GM12878 (cell line): ENCODE data around the gene VASH1. TPM values are rescaled to one million over a fixed set of nuclear protein-coding genes. Genes with fewer than 3 reads are reported as not detected.

Experiments
- ATAC-seq: fragments of 200-7000 bp; cut with Tn5 transposase; 3 replicates; pipeline ENCODE4 v1.9.1; 2020; ENCODE audit warnings: mild to moderate bottlenecking, moderate library complexity
- BruUV-seq: library from RNA; stranded (reverse); fragments of 400-500 nt; replicated peaks from 2 replicates; lab custom pipeline; 2021; lab: Mats Ljungman, UMichigan
- CTCF ChIA-PET: fragments of 300-600 bp; sonication (Branson Sonifier 250); formaldehyde crosslinking; extraction: SDS; loops from one replicate; lab custom pipeline; 2021; ENCODE audit warnings: inconsistent platforms; lab: Yijun Ruan, JAX
- POLR2A ChIA-PET: fragments of 350-600 bp; formaldehyde crosslinking; extraction: SDS; loops from one replicate; lab custom pipeline; 2021; ENCODE audit warnings: inconsistent platforms; lab: Charles Lee
- RAD21 ChIA-PET: fragments of 300-600 bp; sonication (Branson Sonifier 250); formaldehyde crosslinking; loops from one replicate; lab custom pipeline; 2023; ENCODE audit warnings: antibody characterized with exemption; ENCODE audit not compliant: unreplicated experiment; lab: Charles Lee
- SMC1A ChIA-PET: fragments of 300-600 bp; sonication (Branson Sonifier 250); formaldehyde crosslinking; loops from one replicate; lab custom pipeline; 2023; ENCODE audit not compliant: unreplicated experiment, uncharacterized antibody; lab: Charles Lee
- DNase-seq: peaks from one replicate; pipeline ENCODE4 v3.0.0-alpha.2; 2011; ENCODE audit warnings: low read depth, low spot score
- FAIRE-seq: peaks from 3 replicates; lab custom pipeline; 2011; peaks lifted over from hg19 to GRCh38; lab: Jason Lieb, UNC
- H2AFZ ChIP-seq: 2 replicates; pipeline ENCODE4 v1.6.0; 2011; ENCODE audit warnings: low read depth, low read length, control low read depth; ENCODE audit not compliant: control insufficient read depth
- H3K27ac ChIP-seq: 2 replicates; pipeline ENCODE4 v1.5.1; 2011; ENCODE audit warnings: control low read depth; ENCODE audit not compliant: control insufficient read depth, insufficient read depth
- H3K27me3 ChIP-seq, 2 experiments: replicated peaks in 1 of 2; 2 replicates each; pipeline versions ENCODE4 v1.6.0 to v1.6.1; 2011; ENCODE audit warnings: low read length in 1 of 2; ENCODE audit not compliant: control insufficient read depth in 2 of 2, insufficient read depth in 2 of 2
- H3K36me3 ChIP-seq, 2 experiments: 2 replicates each; pipeline ENCODE4 v1.5.1; 2011; ENCODE audit warnings: low read length in 1 of 2; ENCODE audit not compliant: control insufficient read depth in 2 of 2, insufficient read depth in 2 of 2
- H3K4me1 ChIP-seq: 2 replicates; pipeline ENCODE4 v1.6.1; 2011; ENCODE audit warnings: mild to moderate bottlenecking, low read length, moderate library complexity, mixed read lengths; ENCODE audit not compliant: control insufficient read depth, insufficient read depth
- H3K4me2 ChIP-seq: 2 replicates; pipeline ENCODE4 v1.6.0; 2011; ENCODE audit warnings: control low read depth; ENCODE audit not compliant: control insufficient read depth, insufficient read depth
- H3K4me3 ChIP-seq: fragments of 200-600 bp; sonication (generic); 2 replicates; pipeline ENCODE4 v1.5.1; 2016
- H3K79me2 ChIP-seq: 2 replicates; pipeline ENCODE4 v1.6.0; 2011; ENCODE audit warnings: low read length; ENCODE audit not compliant: control insufficient read depth, insufficient read depth
- H3K9ac ChIP-seq: 2 replicates; pipeline ENCODE4 v1.8.0; 2011; ENCODE audit warnings: low read length, control low read depth, mixed read lengths; ENCODE audit not compliant: control insufficient read depth, insufficient read depth
- H3K9me3 ChIP-seq: replicated peaks from 3 replicates; pipeline ENCODE4 v1.5.1; 2011; ENCODE audit warnings: mild to moderate bottlenecking, low read length; ENCODE audit not compliant: control insufficient read depth, insufficient read depth
- H4K20me1 ChIP-seq: 2 replicates; pipeline ENCODE4 v1.6.0; 2011; ENCODE audit not compliant: control insufficient read depth, insufficient read depth
- ATF7 ChIP-seq: fragments of 450-650 bp; IDR thresholded peaks from 2 replicates; pipeline ENCODE4 v1.6.1; 2016; ENCODE audit warnings: low read depth, mild to moderate bottlenecking
- POLR2A ChIP-seq: IDR thresholded peaks from 2 replicates; pipeline ENCODE4 v1.6.1; 2011; ENCODE audit warnings: low read depth, mild to moderate bottlenecking, low read length
- WGBS: methylation state at CpG from one replicate; pipeline ENCODE4 v1.1.6; 2016; ENCODE audit warnings: low lambda C conversion rate; ENCODE audit not compliant: insufficient replicate concordance, insufficient coverage; ENCODE audit errors: missing lambda C conversion rate; 5-methylcytosine and 5-hydroxymethylcytosine counted together
- in situ Hi-C: fragments of 300-500 bp; cut with MboI; formaldehyde crosslinking; loops from 9 replicates; pipeline ENCODE4 v1.14.3; 2018; ENCODE audit warnings: mixed read lengths
- intact Hi-C: fragments of 100-400 bp; cut with micrococcal nuclease; formaldehyde crosslinking; loops from one replicate; pipeline ENCODE4 v1.14.2; 2022; ENCODE audit not compliant: unreplicated experiment
- polyA plus RNA-seq, 11 experiments: library from polyadenylated mRNA; depleted of rRNA in 4 of 11; unstranded in 6 of 11; stranded (reverse) in 5 of 11; fragments of >200 nt; fragmentation: Nextera tagmentation in 4 of 11; fragmentation: Illumina TruSeq in 1 of 11; extraction: Ambion mirVana in 4 of 11; extraction: Trizol in 1 of 11; gene quantifications; 1 replicate in 1 of 11; 2 replicates in 10 of 11; pipeline versions ENCODE4 v1.2.1 to v1.2.3, GENCODE V29; 2011 to 2016; ENCODE audit warnings: inconsistent platforms in 2 of 11, missing spikeins in 2 of 11, low read depth in 1 of 11
- total RNA-seq, 4 experiments: library from RNA; depleted of rRNA in 3 of 4; stranded (reverse); fragments of >200 nt in 3 of 4; fragmentation: Illumina TruSeq in 1 of 4; extraction: Trizol in 1 of 4; gene quantifications; 2 replicates each; pipeline versions ENCODE4 v1.2.1 to v1.2.3, GENCODE V29; 2013 to 2021
- TF ChIP-seq, protein P1 (sequence below): fragments of 450-650 bp; formaldehyde crosslinking; IDR thresholded peaks from 2 replicates; pipeline ENCODE4 v1.4.0; 2020; ENCODE audit warnings: mild to moderate bottlenecking, moderate library complexity

The VASH1 gene
- total and polyA plus RNA-seq, 10 of the 15 experiments (the other 5 are each of a cell fraction or from before 2014, with no cell fraction given): 0.06 to 2.3 (median 0.53) TPM

DNA sequence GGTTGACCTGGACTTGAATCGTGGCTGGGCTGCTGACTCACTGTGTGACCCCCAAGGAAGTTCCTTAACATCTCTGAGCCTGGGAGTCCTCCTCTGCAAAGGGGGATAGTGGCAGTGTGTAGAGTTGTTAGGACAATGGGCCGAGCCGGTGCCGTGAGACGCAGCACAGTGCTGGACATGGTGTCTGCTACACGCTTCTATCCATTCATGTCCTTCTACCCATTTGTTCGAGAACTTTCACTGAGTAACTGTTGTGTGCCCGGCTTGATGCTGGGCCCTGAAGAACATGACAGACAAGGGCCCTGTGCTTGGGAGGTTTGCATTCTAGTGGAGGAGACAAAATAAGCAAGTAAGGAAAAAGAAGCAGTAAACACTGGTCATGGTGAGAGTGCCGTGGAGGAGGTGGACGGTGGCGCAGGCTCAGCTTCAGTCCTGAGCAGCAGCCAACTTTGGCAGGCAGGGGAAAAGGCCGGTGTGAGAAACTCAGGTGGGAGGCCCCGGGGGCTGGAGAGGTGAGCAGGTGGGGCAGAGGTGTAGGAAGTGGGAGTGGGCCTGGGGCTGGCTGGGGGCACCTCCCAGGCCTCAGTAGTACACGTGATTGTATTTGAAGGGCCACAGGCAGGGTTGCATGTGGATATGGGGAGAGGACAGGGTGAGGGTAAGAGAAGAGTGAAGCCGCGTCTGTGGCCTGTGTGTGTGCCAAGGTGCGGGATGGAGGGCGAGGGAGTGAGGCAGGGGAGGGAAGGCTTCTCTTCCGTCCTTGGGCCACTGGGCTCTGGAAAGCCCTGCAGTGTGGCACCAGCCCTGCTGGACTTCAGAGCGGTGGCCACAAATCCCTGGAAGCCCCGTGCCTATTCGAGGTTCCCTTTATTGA is 13.8 kb downstream of the VASH1 start (continued):
- TF ChIP-seq, protein P1, sequence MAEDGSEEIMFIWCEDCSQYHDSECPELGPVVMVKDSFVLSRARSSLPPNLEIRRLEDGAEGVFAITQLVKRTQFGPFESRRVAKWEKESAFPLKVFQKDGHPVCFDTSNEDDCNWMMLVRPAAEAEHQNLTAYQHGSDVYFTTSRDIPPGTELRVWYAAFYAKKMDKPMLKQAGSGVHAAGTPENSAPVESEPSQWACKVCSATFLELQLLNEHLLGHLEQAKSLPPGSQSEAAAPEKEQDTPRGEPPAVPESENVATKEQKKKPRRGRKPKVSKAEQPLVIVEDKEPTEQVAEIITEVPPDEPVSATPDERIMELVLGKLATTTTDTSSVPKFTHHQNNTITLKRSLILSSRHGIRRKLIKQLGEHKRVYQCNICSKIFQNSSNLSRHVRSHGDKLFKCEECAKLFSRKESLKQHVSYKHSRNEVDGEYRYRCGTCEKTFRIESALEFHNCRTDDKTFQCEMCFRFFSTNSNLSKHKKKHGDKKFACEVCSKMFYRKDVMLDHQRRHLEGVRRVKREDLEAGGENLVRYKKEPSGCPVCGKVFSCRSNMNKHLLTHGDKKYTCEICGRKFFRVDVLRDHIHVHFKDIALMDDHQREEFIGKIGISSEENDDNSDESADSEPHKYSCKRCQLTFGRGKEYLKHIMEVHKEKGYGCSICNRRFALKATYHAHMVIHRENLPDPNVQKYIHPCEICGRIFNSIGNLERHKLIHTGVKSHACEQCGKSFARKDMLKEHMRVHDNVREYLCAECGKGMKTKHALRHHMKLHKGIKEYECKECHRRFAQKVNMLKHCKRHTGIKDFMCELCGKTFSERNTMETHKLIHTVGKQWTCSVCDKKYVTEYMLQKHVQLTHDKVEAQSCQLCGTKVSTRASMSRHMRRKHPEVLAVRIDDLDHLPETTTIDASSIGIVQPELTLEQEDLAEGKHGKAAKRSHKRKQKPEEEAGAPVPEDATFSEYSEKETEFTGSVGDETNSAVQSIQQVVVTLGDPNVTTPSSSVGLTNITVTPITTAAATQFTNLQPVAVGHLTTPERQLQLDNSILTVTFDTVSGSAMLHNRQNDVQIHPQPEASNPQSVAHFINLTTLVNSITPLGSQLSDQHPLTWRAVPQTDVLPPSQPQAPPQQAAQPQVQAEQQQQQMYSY (CRISPR knock-in tag): no peak

DNA sequence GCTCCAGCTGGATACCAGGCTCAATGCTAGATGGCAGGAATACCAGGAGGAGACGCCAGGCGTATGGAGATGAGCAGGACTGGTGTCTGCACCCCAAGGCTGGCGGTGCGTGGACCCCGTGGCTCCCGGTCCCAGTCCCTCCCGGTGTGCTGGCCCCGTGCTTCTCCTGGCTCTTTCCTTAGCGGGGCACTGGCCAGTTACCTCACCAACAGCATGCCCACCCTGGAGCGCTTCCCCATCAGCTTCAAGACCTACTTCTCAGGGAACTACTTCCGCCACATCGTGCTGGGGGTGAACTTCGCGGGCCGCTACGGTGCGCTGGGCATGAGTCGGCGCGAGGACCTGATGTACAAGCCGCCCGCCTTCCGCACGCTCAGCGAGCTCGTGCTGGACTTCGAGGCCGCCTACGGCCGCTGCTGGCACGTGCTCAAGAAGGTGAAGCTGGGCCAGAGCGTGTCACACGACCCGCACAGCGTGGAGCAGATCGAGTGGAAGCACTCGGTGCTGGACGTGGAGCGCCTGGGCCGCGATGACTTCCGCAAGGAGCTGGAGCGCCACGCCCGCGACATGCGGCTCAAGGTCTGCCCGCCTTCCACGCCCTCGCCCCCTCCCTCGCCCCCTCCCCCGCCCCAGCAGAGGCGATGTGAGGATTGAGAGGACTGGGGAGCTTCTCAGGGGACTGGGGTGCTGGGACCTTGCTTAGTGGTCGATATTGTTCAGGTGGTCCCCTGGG is 14.6 kb downstream of the VASH1 start:
- ATAC-seq: no peak
- ChIA-PET SMC1A (no interaction called here), CTCF (interaction anchor here (0.7 to 1.1 kb wide), 3 partner anchors 9 to 376 kb away, joined by 3 to 5 read pairs (median 4); no protein-coding TSS in a partner anchor), RAD21 (no interaction called here), POLR2A (no interaction called here)
- in situ Hi-C loops (no loop called here), intact Hi-C loops (no loop called here)
- Histone ChIP-seq H3K9ac (no peak overlapping the region), H3K9me3 (no peaks in the 10 kb centered on the region), H3K27ac (no peak overlapping the region), H3K79me2 (no peaks in the 10 kb centered on the region), H3K36me3 (no peaks in the 10 kb centered on the region), H4K20me1 (no peaks in the 10 kb centered on the region; the same call in 1 of the 2 replicates), H3K4me3 (no peak overlapping the region), H3K27me3 (no peaks in the 10 kb centered on the region), H3K4me2 (no peak overlapping the region), H3K4me1 (no peaks in the 10 kb centered on the region), H2AFZ (no peak overlapping the region)
- FAIRE-seq: no peak
- no peak for DNase-seq
- BruUV-seq: no TSS peak
- TF ChIP-seq ATF7 (no peak), POLR2A (peak; percentile 34; the same call in 1 of the 2 replicates)
- WGBS: 86% methylated on average over 53 of the region's 54 CpGs
